GM18505 (cell line): ENCODE results near the gene CX3CL1.
"Not testable (repeated sequence)": the region's sequence is repeated elsewhere in the genome, so short reads cannot be mapped to it uniquely, and the experiment has no call there.

ENCODE experiments used
- ATAC-seq: cut with Tn5 transposase; IDR thresholded peaks from one replicate; pipeline ENCODE4 v1.9.1; 2021; ENCODE audit not compliant: unreplicated experiment
- POLR2A ChIP-seq: IDR thresholded peaks from 4 replicates; pipeline ENCODE4 v1.6.1; 2011; ENCODE audit warnings: borderline replicate concordance; ENCODE audit not compliant: insufficient read depth, insufficient read length; ENCODE audit errors: extremely low read depth

The CX3CL1 gene

GRCh38 chr16:57392694-57393093 is 20.4 kb downstream of the CX3CL1 start:
- no peak for TF ChIP-seq POLR2A
- no peak for ATAC-seq

DNA sequence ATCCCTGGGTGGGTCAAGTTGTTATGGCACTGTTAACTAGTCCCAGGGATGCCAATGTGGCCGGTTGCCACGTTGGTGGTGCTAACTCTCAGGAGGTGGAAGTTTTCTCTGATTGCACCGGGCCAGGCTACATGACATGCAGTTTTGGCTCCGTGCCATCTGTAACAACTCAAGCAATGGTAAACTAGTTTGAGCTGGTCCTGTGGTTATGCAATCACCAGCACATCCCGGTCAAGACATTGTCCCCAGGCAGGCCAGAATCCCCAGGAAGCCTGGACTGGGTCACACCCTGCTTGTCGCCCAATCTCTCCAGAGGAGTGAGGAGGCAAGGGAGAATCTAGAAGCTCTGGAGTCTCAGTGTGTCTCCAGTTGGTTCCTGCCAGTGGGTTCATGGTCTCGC is 22.2 kb downstream of the CX3CL1 start:
- no peak for TF ChIP-seq POLR2A
- no peak for ATAC-seq

- TF ChIP-seq POLR2A = no peak
- no peak for ATAC-seq
These were observed 22.7 kb downstream of the CX3CL1 start for GRCh38 chr16:57395026-57395425.

GRCh38 chr16:57396786-57397185 is 24.5 kb downstream of the CX3CL1 start:
- no peak for ATAC-seq
- no peak for TF ChIP-seq POLR2A

DNA sequence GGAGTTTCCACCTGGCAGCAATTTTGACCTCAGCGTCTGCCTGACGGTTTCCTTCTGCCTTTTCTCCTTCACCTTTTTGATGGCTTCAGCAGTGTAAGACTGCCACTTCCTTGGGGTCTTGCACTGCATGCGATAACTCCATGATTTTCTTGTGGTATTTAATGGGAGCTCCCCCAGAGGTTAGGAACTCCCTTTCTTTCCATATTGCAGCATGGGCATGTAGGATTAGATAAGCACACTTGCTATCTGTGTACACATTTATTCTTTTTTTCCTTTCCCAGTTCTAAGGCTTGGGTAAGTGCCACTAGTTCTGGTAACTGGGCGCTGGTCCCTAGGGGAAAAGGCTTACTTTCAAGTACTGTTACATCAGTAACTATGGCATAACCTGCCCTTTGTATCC is 25.2 kb downstream of the CX3CL1 start:
- ATAC-seq = not testable (repeated sequence)

GRCh38 chr16:57401943-57402640 is 29.8 kb downstream of the CX3CL1 start:
- ATAC-seq = no peak
- no peak for TF ChIP-seq POLR2A

DNA sequence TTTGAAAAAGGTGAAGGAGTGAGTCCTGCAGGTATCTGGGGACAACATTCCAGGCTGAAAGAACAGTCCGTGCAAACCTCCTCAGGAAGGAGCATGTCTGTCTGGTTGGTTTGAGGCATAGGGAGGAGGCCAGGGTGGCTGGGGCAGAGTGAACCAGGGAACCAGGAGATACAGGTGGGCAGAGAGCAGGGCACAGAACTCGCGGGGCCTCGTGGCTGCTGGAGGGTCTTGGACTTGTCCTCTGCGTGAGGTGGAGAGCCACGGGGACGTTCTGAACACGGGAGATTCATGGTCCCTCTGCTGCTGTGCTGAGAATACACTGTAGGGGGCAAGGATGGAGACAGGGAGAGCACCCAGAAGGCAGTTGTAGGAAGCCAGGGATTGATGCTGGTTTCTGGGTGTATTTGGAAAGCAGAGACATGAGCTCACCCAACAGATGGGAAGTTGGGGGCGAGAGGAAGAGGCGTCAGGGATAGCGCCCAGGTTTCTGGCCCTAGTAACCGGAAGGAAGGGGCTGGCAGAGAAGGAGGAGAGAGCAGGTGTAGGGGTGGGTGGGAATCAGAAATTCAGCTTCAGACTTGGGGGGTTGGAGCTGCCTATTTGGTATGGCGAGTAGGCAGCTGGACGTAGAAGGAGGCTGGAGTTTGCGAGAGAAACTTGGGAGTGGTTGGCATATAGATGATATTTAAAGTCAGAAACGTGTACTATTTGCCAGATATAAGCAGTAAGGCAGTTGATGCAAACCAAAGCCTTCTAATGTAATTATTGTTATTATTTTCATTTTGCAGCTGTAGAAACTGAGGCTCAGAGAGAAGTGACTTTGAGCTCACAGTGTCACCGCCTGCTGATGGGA is 31.9 kb downstream of the CX3CL1 start, which contains the start of gene CCL17:
TSS of gene CCL17 (plus strand) at position 803 of the 853 bp plus-strand sequence. CDS start 9,166 bp downstream, outside the sequence.
- no peak for TF ChIP-seq POLR2A
- no peak for ATAC-seq

DNA sequence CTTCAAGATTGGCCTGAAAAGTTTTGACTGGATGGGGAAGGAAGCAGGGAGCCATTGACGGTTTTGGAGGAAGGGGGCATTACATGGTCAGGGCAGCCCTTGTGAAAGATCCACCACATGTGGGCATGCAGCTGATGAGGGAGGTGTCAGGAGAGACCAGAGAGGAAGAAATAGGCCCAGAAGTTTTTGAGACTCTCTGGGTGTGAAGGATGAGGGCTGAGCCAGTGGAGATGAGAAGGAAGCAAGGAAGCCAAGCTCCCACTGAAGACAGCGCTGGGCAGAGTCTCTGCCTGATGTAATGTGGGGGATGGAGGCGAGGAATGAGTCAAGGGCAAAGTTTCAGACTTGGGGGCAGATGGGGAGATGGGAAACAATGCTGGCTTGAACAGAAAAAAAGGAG is 32.8 kb downstream of the CX3CL1 start:
- no peak for TF ChIP-seq POLR2A
- ATAC-seq = no peak

- TF ChIP-seq POLR2A = no peak
These were observed 34.6 kb downstream of the CX3CL1 start for GRCh38 chr16:57406881-57407280.

GRCh38 chr16:57407521-57408353 is 35.4 kb downstream of the CX3CL1 start:
- no peak for TF ChIP-seq POLR2A
- no peak for ATAC-seq

More at GRCh38 chr16:57406881-57407280, 34.6 kb downstream of the CX3CL1 start:
- ATAC-seq = no peak

DNA sequence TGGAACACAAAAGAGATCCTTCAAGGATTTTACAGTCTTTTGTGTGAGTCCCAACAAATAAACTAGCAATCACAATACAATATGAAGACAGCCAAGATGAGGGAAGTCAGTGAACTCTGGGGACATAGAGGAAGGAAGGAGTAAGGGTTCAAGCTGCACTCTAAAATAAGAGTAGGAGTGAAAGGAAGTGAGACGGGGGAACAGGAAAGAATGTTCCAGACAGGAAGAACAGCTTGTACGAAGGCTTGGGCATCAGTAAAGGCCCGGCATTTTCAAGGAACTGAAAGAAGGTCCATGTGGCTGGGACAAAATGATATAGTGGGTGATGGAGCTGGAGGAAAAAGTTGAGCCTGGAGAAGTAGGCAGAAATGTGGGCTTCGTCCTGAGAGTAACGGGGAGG is 36.8 kb downstream of the CX3CL1 start:
- no peak for TF ChIP-seq POLR2A
- ATAC-seq = no peak

DNA sequence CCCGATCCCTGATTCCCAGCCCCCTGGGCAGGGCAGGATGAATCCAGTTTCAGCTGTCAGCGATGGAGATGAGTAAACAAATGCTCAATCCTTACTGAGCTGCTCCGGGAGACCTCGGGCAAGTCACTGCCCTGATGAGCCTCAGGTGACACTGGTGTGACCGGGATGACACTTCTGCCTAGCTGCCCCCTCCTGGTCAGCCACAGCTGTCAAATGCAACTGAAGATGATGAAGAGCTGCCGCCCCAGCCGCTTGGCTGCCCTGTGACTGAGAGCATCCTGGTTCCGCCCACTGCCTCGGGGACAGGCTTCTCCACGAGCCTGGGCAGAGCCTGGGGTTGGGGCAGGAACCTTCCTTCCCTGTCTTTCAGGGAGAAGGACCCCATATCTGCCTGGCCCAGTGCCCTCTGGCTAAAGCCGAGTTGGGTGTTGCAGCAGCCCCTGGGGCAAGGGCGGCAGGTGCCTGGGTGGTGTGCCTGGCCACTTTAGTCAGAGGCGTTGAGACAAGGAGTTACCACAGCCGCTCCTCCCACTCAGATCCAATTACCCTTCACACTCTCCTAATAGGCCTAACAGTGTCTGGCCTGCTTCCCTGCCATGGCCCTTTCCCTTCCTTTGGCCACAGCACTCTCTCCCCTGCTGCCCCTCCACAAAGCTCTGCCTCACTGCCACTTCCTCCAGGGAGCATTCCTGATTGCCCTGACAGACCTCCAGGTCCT is 37.7 kb downstream of the CX3CL1 start:
- TF ChIP-seq POLR2A = no peak
- no peak for ATAC-seq
